GM12864 (cell line): ENCODE data around the gene RINL.

Experiments
- DNase-seq: peaks from one replicate; pipeline ENCODE4 v3.0.0-alpha.2; 2011; ENCODE audit warnings: low read depth
- H3K4me3 ChIP-seq: 2 replicates; pipeline ENCODE4 v1.5.1; 2011; ENCODE audit warnings: mild to moderate bottlenecking, low read depth, low read length, control low read depth
- TF ChIP-seq, protein P1 (sequence below): IDR thresholded peaks from 2 replicates; pipeline ENCODE4 v1.5.1; 2011; ENCODE audit warnings: low read depth, mild to moderate bottlenecking, moderate library complexity, low read length, control low read depth, inconsistent platforms; ENCODE audit errors: missing control alignments

The RINL gene, protein sequence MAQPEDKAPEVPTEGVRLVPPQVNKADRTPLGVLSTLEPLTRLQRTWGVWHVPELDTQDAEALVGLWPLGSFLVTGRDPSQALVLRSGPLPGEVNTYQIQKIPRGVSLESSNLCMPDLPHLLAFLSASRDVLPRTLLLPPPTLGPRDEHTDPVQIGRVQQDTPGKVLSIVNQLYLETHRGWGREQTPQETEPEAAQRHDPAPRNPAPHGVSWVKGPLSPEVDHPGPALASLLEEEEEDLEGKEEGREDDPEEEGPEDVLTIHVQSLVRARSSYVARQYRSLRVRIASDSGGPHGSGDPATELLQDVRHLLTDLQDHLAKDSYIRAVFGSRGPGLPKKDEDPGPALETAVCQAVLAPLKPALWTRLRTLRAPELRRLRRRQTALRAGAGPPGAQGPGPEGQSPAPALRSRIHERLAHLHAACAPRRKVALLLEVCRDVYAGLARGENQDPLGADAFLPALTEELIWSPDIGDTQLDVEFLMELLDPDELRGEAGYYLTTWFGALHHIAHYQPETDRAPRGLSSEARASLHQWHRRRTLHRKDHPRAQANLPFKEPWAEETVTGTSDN

DNA sequence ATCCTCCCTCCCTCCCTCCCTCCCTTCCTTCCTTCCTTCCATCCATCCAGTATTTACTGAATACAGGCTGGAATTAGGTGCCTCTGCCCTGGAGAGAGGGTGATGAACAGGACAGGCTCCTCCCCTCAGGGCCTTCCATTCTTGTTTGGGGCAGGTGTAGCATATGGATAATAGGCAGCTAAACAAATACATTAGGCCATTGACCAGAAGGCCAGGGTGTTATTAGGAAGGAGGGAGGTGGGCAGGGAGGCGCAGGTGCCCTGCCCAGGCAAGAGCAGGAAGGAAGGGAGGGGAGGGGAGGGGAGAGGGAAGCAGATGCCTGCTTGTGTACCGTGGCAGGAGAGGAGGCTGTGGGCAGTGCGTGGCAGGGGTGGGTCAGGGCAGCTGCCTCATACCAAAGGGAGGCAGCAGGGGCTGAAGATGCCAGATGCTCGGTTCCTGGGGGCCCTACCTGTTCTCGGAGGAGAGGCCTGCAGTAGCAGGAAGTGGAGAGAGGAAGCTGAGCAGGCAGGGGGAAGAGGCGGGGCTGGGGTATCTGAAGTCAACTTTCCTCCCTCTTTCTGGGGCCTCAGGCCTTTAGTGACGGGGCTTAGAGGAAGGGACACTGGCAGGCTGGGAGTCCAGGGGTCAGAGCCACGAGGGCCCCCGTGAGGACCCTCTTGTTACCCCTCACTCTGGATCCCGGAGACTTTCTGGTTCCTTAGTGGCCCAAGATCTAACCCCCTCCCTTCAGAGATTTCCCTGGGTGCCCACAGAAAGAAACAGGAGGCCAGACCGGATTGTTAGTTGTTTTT lies at the start of gene RINL:
TSS of gene RINL (minus strand) at position 495 of the 794 bp plus-strand sequence. CDS start 1,533 bp downstream, outside the sequence.
- peak; percentile 49 for DNase-seq
- TF ChIP-seq, protein P1, sequence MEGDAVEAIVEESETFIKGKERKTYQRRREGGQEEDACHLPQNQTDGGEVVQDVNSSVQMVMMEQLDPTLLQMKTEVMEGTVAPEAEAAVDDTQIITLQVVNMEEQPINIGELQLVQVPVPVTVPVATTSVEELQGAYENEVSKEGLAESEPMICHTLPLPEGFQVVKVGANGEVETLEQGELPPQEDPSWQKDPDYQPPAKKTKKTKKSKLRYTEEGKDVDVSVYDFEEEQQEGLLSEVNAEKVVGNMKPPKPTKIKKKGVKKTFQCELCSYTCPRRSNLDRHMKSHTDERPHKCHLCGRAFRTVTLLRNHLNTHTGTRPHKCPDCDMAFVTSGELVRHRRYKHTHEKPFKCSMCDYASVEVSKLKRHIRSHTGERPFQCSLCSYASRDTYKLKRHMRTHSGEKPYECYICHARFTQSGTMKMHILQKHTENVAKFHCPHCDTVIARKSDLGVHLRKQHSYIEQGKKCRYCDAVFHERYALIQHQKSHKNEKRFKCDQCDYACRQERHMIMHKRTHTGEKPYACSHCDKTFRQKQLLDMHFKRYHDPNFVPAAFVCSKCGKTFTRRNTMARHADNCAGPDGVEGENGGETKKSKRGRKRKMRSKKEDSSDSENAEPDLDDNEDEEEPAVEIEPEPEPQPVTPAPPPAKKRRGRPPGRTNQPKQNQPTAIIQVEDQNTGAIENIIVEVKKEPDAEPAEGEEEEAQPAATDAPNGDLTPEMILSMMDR = no peak
- peak within 1 kb of the TSS; percentile 83 for H3K4me3 ChIP-seq

DNA sequence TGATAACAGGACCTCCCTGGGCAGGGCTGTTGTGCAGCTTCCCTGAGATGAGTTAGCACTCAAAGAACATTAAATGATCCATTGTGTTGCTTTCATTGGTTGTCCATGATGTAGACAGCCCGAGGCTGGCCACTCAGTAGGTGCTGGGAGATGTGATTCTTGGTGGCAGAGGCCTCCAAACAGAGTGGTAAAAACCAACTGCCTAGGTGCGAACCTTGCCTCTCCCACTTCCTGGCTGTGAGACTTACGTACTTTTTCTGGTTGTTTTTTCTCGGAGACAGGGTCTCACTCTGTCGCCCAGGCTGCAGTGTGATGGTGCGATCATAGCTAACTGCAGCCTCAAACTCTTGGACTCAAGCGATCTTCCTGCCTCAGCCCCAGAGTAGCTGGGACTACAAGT lies 46.3 kb upstream of the RINL start:
- TF ChIP-seq, protein P1 = no peak
- H3K4me3 ChIP-seq = no peak overlapping the region
- DNase-seq = no peak

DNA sequence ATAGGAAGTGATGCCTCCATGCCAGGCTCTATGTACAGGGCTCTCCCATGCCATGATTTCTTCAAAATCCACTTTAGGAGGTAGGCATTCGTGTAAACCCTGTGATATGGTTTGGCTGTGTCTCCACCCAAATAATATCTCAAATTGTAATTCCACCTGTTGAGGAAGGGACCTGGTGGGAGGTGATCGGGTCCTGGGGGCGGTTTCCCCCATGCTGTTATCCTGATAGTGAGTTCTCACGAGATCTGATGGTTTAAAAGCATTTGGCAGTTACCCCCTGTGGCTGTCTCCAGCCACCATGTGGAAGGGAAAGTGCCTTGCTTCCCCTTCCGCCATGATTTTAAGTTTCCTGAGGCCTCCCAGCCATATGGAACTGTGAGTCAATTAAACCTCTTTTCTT lies 44.4 kb upstream of the RINL start:
- H3K4me3 ChIP-seq = no peak overlapping the region
- DNase-seq = no peak
- TF ChIP-seq, protein P1 = no peak

DNA sequence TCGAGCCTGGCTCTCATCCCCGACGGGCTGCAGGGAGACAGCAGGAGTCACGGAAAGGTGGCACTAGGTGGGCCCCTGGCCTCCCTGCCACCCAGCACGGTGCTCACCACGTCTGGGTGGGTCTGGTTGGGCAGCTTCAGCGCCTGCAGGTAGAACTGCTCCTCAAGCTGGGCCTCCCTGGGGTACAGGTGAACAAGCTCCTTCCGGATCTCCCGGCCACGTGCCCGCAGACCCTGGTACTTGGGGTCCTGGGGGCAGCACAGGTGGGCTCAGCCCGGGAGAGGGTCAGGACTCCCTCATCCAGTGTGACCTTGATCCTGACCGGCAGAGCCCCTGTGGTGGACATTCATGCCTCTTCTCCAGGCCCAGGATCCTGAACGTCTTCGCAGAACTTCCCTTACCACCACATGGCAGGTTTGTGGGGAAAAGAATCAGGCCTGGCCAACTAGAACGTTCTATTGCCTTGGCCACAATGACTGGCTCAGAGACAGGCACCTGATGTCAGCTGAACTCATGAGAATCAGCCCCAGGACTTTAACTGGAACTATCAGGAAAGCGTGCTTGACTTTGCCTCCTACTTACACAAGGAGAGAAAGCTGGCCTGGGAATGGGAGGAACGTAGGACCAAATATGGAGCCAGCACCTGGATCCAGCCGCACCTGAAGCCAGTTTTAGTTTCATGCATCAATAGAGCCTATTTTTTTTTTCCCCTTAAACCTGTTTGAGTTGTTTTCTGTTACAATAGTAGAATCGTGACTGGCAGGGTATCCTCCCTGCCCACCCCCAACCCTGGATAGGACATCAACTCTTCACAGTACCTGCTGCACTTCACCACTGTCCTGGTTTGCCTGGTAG lies 43.6 kb upstream of the RINL start:
- TF ChIP-seq, protein P1 = no peak
- no peak overlapping the region for H3K4me3 ChIP-seq
- no peak for DNase-seq

DNA sequence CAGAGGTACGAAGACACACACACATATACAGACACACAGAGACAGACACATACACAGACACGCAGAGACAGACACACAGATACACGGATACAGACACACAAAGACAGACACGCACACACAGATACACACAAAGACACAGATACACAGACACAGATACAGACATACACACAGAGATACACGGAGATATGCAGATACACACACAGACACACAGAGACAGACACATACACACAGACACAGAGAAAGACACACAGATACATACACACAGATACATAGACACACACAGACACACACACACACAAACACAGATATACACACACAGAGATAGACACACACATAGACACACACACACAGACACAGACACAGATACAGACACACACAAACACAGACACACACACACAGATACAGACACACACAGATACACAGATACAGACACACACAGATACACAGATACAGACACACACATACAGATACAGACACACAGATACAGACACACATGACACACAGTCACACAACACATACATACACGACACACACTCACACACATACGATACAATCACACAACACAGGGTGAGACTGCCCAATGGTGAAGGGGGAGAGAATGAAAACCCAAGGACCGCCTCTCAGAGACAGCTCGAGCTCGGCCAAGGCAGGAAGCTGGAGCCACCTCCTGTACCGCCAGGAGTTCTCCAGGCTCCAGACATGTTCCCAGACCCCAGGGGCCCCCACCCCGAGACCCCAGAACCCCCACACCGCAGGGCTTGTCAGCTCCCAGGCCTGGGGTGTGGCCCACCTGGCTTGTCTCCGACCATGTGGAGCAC lies 42.7 kb upstream of the RINL start:
- TF ChIP-seq, protein P1 = no peak
- DNase-seq = no peak
- H3K4me3 ChIP-seq = no peak overlapping the region
